CD4-positive, alpha-beta T cell (primary cell): ENCODE results near the gene MACROD2. TPM values are rescaled to one million over a fixed set of nuclear protein-coding genes. Genes with fewer than 3 reads are reported as not detected.

Source experiments
- ATAC-seq: fragments of 200-7000 bp; cut with Tn5 transposase; one replicate; pipeline ENCODE4 v1.10.0; 2022; ENCODE audit warnings: mild to moderate bottlenecking; ENCODE audit not compliant: poor library complexity
- CTCF ChIA-PET: fragments of 350-600 bp; sonication (Branson Sonifier 250); formaldehyde crosslinking; loops from one replicate; lab custom pipeline; 2021; ENCODE audit warnings: antibody characterized with exemption, inconsistent platforms; lab: Charles Lee
- POLR2A ChIA-PET: fragments of 350-600 bp; sonication (Branson Sonifier 250); formaldehyde crosslinking; loops from one replicate; lab custom pipeline; 2021; ENCODE audit warnings: antibody characterized with exemption, inconsistent platforms; lab: Charles Lee
- DNase-seq, 14 experiments: peaks; one replicate each; pipeline ENCODE4 v3.0.0-alpha.2; 2013 to 2020; ENCODE audit warnings: mixed read lengths in 2 of 14
- H3K27ac ChIP-seq, 2 donors: one replicate each; pipeline versions ENCODE4 v1.5.1 to v1.7.0; 2013; ENCODE audit warnings: low read length in 2 of 2, low read depth in 1 of 2, mild to moderate bottlenecking in 1 of 2
- H3K27me3 ChIP-seq, 2 experiments: 1 replicate in 1 of 2; 2 replicates in 1 of 2; pipeline versions ENCODE4 v1.6.1 to v1.7.0; 2013; ENCODE audit warnings: low read length in 2 of 2, control low read depth in 1 of 2, mild to moderate bottlenecking in 1 of 2, moderate library complexity in 1 of 2; ENCODE audit not compliant: insufficient read depth in 2 of 2, control insufficient read depth in 1 of 2
- H3K36me3 ChIP-seq: one replicate; pipeline ENCODE4 v1.6.1; 2013; ENCODE audit warnings: low read length, control low read depth; ENCODE audit not compliant: insufficient read depth
- H3K4me1 ChIP-seq: one replicate; pipeline ENCODE4 v1.6.1; 2013; ENCODE audit warnings: low read length, control low read depth; ENCODE audit not compliant: insufficient read depth
- H3K4me3 ChIP-seq: one replicate; pipeline ENCODE4 v1.5.1; 2013; ENCODE audit warnings: mild to moderate bottlenecking, low read length, moderate library complexity
- H3K9me3 ChIP-seq, 2 experiments: 1 replicate in 1 of 2; 2 replicates in 1 of 2; pipeline versions ENCODE4 v1.6.1 to v1.7.0; 2013; ENCODE audit warnings: low read length in 2 of 2, mild to moderate bottlenecking in 2 of 2, control low read depth in 1 of 2, moderate library complexity in 1 of 2; ENCODE audit not compliant: control insufficient read depth in 1 of 2, insufficient read depth in 1 of 2
- H3K27ac Mint-ChIP-seq: one replicate; pipeline ENCODE4 v1.8.0; 2020; ENCODE audit warnings: mixed read lengths
- H3K27me3 Mint-ChIP-seq: one replicate; pipeline ENCODE4 v1.8.0; 2021; ENCODE audit warnings: mixed read lengths
- H3K36me3 Mint-ChIP-seq: one replicate; pipeline ENCODE4 v1.8.0; 2021; ENCODE audit warnings: low read depth, mixed read lengths
- H3K4me1 Mint-ChIP-seq: one replicate; pipeline ENCODE4 v1.8.0; 2021; ENCODE audit warnings: low read depth, mixed read lengths
- H3K4me3 Mint-ChIP-seq: one replicate; pipeline ENCODE4 v1.8.0; 2020; ENCODE audit warnings: mild to moderate bottlenecking, mixed read lengths
- H3K9me3 Mint-ChIP-seq: one replicate; pipeline ENCODE4 v1.8.0; 2020; ENCODE audit warnings: mixed read lengths
- CTCF ChIP-seq: fragments of 200-600 bp; IDR thresholded peaks from one replicate; pipeline ENCODE4 v1.8.0; 2022; ENCODE audit warnings: antibody characterized with exemption, mild to moderate bottlenecking
- intact Hi-C, 2 experiments: fragments of 100-400 bp; cut with DNase I in 1 of 2; cut with micrococcal nuclease in 1 of 2; formaldehyde crosslinking; loops; one replicate each; pipeline versions ENCODE4 v1.15.1 to v1.9.0; 2023 to 2025; cut with DNase I, micrococcal nuclease
- total RNA-seq, 174 experiments: library from RNA in 2 of 174; stranded (reverse) in 2 of 174; gene quantifications; one replicate each; pipeline ENCODE4 v1.2.3 and lab custom pipeline; 2021 to 2026

The MACROD2 gene
- total RNA-seq, 2 experiments from 2014 or later: not detected

GRCh38 chr20:15627501-15627903 is 1632.2 kb downstream of the MACROD2 start:
- Histone ChIP-seq H3K27me3 (no peaks in the 10 kb centered on the region), H3K9me3 (peaks cover 0 to 4% of the 10 kb centered on the region in 2 experiments), H3K36me3 (no peaks in the 10 kb centered on the region), H3K4me1 (no peaks in the 10 kb centered on the region), H3K4me3 (no peak overlapping the region), H3K27ac (no peak overlapping the region)
- CTCF ChIA-PET: no interaction called here
- ATAC-seq: no peak
- Mint-ChIP-seq H3K4me1 (no peaks in the 10 kb centered on the region), H3K4me3 (no peak overlapping the region), H3K9me3 (peaks cover 2% of the 10 kb centered on the region), H3K27ac (no peak overlapping the region), H3K27me3 (no peaks in the 10 kb centered on the region), H3K36me3 (no peaks in the 10 kb centered on the region)
- intact Hi-C loops: no loop called here
- TF ChIP-seq CTCF: no peak
- no peak for DNase-seq
- POLR2A ChIA-PET: no interaction called here

- H3K9me3 ChIP-seq: peaks cover 0 to 4% of the 10 kb centered on the region in 2 experiments
- Mint-ChIP-seq H3K27ac (no peak overlapping the region), H3K4me1 (no peaks in the 10 kb centered on the region), H3K4me3 (no peak overlapping the region), H3K36me3 (no peaks in the 10 kb centered on the region), H3K9me3 (peaks cover 5% of the 10 kb centered on the region), H3K27me3 (no peaks in the 10 kb centered on the region)
- POLR2A ChIA-PET: no interaction called here
- intact Hi-C loops: no loop called here
- no peak for ATAC-seq
- H3K4me1 ChIP-seq: no peaks in the 10 kb centered on the region
- no peak overlapping the region for H3K27ac ChIP-seq
- H3K4me3 ChIP-seq: no peak overlapping the region
- no peak for DNase-seq
- TF ChIP-seq CTCF: no peak
- H3K36me3 ChIP-seq: no peaks in the 10 kb centered on the region
- no peaks in the 10 kb centered on the region for H3K27me3 ChIP-seq
- CTCF ChIA-PET: no interaction called here
These were observed 1633.6 kb downstream of the MACROD2 start for GRCh38 chr20:15628851-15629353.

DNA sequence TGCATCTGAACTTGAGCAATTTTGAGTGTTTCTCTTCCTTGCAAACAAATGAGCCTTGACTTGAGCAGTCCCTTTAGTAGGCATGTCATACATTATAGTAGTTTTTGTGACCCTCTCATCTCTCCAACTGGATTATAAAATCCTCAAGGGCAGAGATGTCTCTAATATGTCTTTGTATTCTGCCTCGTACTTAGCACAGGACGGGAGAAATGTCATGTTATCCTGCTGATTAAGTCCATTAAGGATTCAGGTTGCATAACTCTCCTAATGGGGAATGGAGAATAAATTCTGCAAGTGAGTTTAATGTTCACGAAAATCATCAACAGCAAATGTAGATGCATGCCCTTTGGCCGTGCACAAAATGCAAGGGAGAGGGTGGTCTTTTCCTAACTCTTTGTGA is 1635.0 kb downstream of the MACROD2 start:
- intact Hi-C loops: no loop called here
- no peaks in the 10 kb centered on the region for H3K27me3 Mint-ChIP-seq
- ATAC-seq: no peak
- no peak overlapping the region for H3K4me3 Mint-ChIP-seq
- ChIA-PET CTCF (no interaction called here), POLR2A (no interaction called here)
- no peak for DNase-seq
- no peak overlapping the region for H3K27ac Mint-ChIP-seq
- Histone ChIP-seq H3K4me1 (no peaks in the 10 kb centered on the region), H3K9me3 (peaks cover 0 to 4% of the 10 kb centered on the region in 2 experiments), H3K4me3 (no peak overlapping the region), H3K27ac (no peak overlapping the region), H3K27me3 (no peaks in the 10 kb centered on the region), H3K36me3 (no peaks in the 10 kb centered on the region)
- no peak for TF ChIP-seq CTCF
- H3K9me3 Mint-ChIP-seq: peaks cover 5% of the 10 kb centered on the region
- H3K36me3 Mint-ChIP-seq: no peaks in the 10 kb centered on the region
- no peaks in the 10 kb centered on the region for H3K4me1 Mint-ChIP-seq
